B cell (primary cell): ENCODE results near the gene JADE3.

Experiments used
- EZH2 ChIP-seq: IDR thresholded peaks from 2 replicates; pipeline ENCODE4 v1.6.1; 2012; ENCODE audit warnings: borderline replicate concordance, low read depth, mild to moderate bottlenecking, moderate library complexity, low read length; ENCODE audit not compliant: insufficient read depth, poor library complexity, severe bottlenecking
- TF ChIP-seq, protein P1 (sequence below): fragments of 200-600 bp; IDR thresholded peaks from one replicate; pipeline ENCODE4 v1.8.0; 2022; ENCODE audit warnings: antibody characterized with exemption, mild to moderate bottlenecking

- TF ChIP-seq, protein P1, sequence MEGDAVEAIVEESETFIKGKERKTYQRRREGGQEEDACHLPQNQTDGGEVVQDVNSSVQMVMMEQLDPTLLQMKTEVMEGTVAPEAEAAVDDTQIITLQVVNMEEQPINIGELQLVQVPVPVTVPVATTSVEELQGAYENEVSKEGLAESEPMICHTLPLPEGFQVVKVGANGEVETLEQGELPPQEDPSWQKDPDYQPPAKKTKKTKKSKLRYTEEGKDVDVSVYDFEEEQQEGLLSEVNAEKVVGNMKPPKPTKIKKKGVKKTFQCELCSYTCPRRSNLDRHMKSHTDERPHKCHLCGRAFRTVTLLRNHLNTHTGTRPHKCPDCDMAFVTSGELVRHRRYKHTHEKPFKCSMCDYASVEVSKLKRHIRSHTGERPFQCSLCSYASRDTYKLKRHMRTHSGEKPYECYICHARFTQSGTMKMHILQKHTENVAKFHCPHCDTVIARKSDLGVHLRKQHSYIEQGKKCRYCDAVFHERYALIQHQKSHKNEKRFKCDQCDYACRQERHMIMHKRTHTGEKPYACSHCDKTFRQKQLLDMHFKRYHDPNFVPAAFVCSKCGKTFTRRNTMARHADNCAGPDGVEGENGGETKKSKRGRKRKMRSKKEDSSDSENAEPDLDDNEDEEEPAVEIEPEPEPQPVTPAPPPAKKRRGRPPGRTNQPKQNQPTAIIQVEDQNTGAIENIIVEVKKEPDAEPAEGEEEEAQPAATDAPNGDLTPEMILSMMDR, result no peak
- TF ChIP-seq EZH2, result no peak
These were observed 135.8 kb downstream of the JADE3 start for GRCh38 chrX:47047989-47048388.
